A673 (cell line): ENCODE data around the gene TSHZ1. TPM values are rescaled to one million over a fixed set of nuclear protein-coding genes. Genes with fewer than 3 reads are reported as not detected.
"Not testable (repeated sequence)": the region's sequence is repeated elsewhere in the genome, so short reads cannot be mapped to it uniquely, and the experiment has no call there.

ENCODE experiments used
- BruUV-seq: library from RNA; stranded (reverse); fragments of 400-500 nt; replicated peaks from 2 replicates; lab custom pipeline; 2021; lab: Mats Ljungman, UMichigan
- CTCF ChIA-PET: fragments of 300-600 bp; sonication (Branson Sonifier 250); formaldehyde crosslinking; loops from one replicate; lab custom pipeline; 2022; ENCODE audit warnings: antibody characterized with exemption; lab: Charles Lee
- POLR2A ChIA-PET: fragments of 300-600 bp; sonication (Branson Sonifier 250); formaldehyde crosslinking; loops from one replicate; lab custom pipeline; 2022; ENCODE audit warnings: antibody characterized with exemption; ENCODE audit not compliant: low non-redundant PET; lab: Charles Lee
- DNase-seq: peaks from one replicate; pipeline ENCODE4 v3.0.0-alpha.2; 2015; ENCODE audit warnings: low spot score
- H3K27ac ChIP-seq: fragments of 200-600 bp; sonication (generic); 2 replicates; pipeline ENCODE4 v1.5.1; 2016; ENCODE audit warnings: mixed run types, low read depth, mild to moderate bottlenecking, mixed read lengths, antibody characterized with exemption, low read length; ENCODE audit not compliant: poor library complexity, severe bottlenecking
- H3K27me3 ChIP-seq: fragments of 200-600 bp; sonication (generic); replicated peaks from 2 replicates; pipeline ENCODE4 v1.6.1; 2017; ENCODE audit warnings: mixed run types, low read depth, mild to moderate bottlenecking, mixed read lengths, antibody characterized with exemption, low read length; ENCODE audit not compliant: insufficient read depth, poor library complexity
- H3K36me3 ChIP-seq: fragments of 200-600 bp; sonication (generic); 2 replicates; pipeline ENCODE4 v1.6.1; 2016; ENCODE audit warnings: mixed run types, mild to moderate bottlenecking, mixed read lengths, antibody characterized with exemption, low read length; ENCODE audit not compliant: insufficient read depth, poor library complexity, severe bottlenecking
- H3K4me1 ChIP-seq: fragments of 200-600 bp; sonication (generic); 2 replicates; pipeline ENCODE4 v1.6.1; 2017; ENCODE audit warnings: mixed run types, mild to moderate bottlenecking, mixed read lengths, antibody characterized with exemption, low read length; ENCODE audit not compliant: insufficient read depth, poor library complexity, severe bottlenecking
- H3K4me3 ChIP-seq: fragments of 200-600 bp; sonication (generic); 2 replicates; pipeline ENCODE4 v1.5.1; 2016; ENCODE audit warnings: low read depth, mixed run types, mild to moderate bottlenecking, mixed read lengths, low read length; ENCODE audit not compliant: poor library complexity, severe bottlenecking
- H3K9me3 ChIP-seq: fragments of 200-600 bp; sonication (generic); 2 replicates; pipeline ENCODE4 v1.6.1; 2016; ENCODE audit warnings: mixed run types, low read depth, mild to moderate bottlenecking, mixed read lengths, antibody characterized with exemption, low read length; ENCODE audit not compliant: poor library complexity, severe bottlenecking
- CTCF ChIP-seq: fragments of 300-800, 200-600 bp; sonication (generic); conservative IDR thresholded peaks from 2 replicates; pipeline ENCODE4 v1.5.1; 2017; ENCODE audit warnings: low read depth, mild to moderate bottlenecking, antibody characterized with exemption, low read length, moderate library complexity, mixed read lengths
- EZH2 ChIP-seq: fragments of 200-600 bp; sonication (generic); IDR thresholded peaks from 2 replicates; pipeline ENCODE4 v1.6.1; 2017; ENCODE audit warnings: borderline replicate concordance, low read depth, mild to moderate bottlenecking, mixed read lengths, antibody characterized with exemption, low read length; ENCODE audit not compliant: poor library complexity, severe bottlenecking
- intact Hi-C: fragments of 100-400 bp; cut with micrococcal nuclease; formaldehyde crosslinking; loops from one replicate; pipeline ENCODE4 v1.10.0; 2022; ENCODE audit not compliant: unreplicated experiment
- total RNA-seq: library from RNA; stranded (reverse); gene quantifications from 2 replicates; pipeline ENCODE4 v1.2.3, GENCODE V29; 2021

TSHZ1 gene
- total RNA-seq, 1 experiment from 2014 or later: 1.8 TPM

GRCh38 chr18:75322206-75322605 is 111.6 kb downstream of the TSHZ1 start:
- DNase-seq: no peak
- BruUV-seq: no TSS peak
- Histone ChIP-seq H3K36me3 (no peaks in the 10 kb centered on the region), H3K4me3 (no peak overlapping the region), H3K9me3 (peaks cover 8% of the 10 kb centered on the region), H3K4me1 (no peaks in the 10 kb centered on the region), H3K27me3 (no peaks in the 10 kb centered on the region), H3K27ac (no peak overlapping the region)
- no peak for TF ChIP-seq EZH2
- no peak for TF ChIP-seq CTCF
- ChIA-PET POLR2A (no interaction called here), CTCF (no interaction called here)
- intact Hi-C loops: no loop called here

GRCh38 chr18:75323821-75324585 is 113.4 kb downstream of the TSHZ1 start:
- no peaks in the 10 kb centered on the region for H3K36me3 ChIP-seq
- H3K27me3 ChIP-seq: no peaks in the 10 kb centered on the region
- H3K9me3 ChIP-seq: peaks cover 8% of the 10 kb centered on the region
- DNase-seq: no peak
- no peaks in the 10 kb centered on the region for H3K4me1 ChIP-seq
- ChIA-PET POLR2A (no interaction called here), CTCF (no interaction called here)
- H3K4me3 ChIP-seq: no peak overlapping the region
- H3K27ac ChIP-seq: no peak overlapping the region
- TF ChIP-seq CTCF: no peak
- TF ChIP-seq EZH2: no peak
- intact Hi-C loops: no loop called here
- no TSS peak for BruUV-seq

- ChIA-PET CTCF (no interaction called here), POLR2A (no interaction called here)
- peaks cover 8% of the 10 kb centered on the region for H3K9me3 ChIP-seq
- H3K4me1 ChIP-seq: no peaks in the 10 kb centered on the region
- H3K27ac ChIP-seq: no peak overlapping the region
- H3K36me3 ChIP-seq: no peaks in the 10 kb centered on the region
- BruUV-seq: no TSS peak
- H3K4me3 ChIP-seq: no peak overlapping the region
- TF ChIP-seq EZH2 (no peak), CTCF (no peak)
- DNase-seq: no peak
- intact Hi-C loops: no loop called here
- no peaks in the 10 kb centered on the region for H3K27me3 ChIP-seq
These were observed 114.2 kb downstream of the TSHZ1 start for GRCh38 chr18:75324686-75325257.

- H3K4me3 ChIP-seq, H3K4me1 ChIP-seq, intact Hi-C loops, H3K27ac ChIP-seq, H3K27me3 ChIP-seq, H3K9me3 ChIP-seq, DNase-seq, H3K36me3 ChIP-seq, POLR2A ChIA-PET, BruUV-seq, CTCF ChIA-PET: not testable (repeated sequence)
These were observed 119.2 kb downstream of the TSHZ1 start for GRCh38 chr18:75329753-75330152.
